ENCODE data around the gene POLD2. TPM values are rescaled to one million over a fixed set of nuclear protein-coding genes. Genes with fewer than 3 reads are reported as not detected.

The POLD2 gene
- total RNA-seq, 1 experiment from 2014 or later, result 154 TPM

DNA sequence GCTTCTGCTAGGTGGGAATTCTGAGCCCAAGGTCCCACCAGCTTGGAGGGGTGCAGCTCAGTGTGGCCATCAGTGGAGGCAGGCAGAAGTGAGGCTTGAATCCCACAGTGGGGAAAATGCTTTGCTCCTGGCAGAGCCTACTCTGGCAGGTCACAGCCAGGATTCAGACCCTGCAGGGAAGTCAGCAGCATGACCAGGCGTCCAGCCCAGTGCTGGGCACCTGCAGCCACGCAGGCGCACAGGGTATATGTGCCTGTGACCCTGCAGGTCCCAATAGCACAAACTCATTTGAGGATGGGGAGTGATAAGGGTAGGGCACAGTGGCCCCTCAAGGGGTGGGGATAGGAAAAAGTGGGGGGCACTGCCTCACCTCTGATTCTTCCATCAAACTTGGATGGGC is 27.6 kb downstream of the POLD2 start (continued):
- TF ChIP-seq, protein P1, sequence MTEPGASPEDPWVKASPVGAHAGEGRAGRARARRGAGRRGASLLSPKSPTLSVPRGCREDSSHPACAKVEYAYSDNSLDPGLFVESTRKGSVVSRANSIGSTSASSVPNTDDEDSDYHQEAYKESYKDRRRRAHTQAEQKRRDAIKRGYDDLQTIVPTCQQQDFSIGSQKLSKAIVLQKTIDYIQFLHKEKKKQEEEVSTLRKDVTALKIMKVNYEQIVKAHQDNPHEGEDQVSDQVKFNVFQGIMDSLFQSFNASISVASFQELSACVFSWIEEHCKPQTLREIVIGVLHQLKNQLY (CRISPR knock-in tag; IDR thresholded peaks at IDR 0.05), result no peak
- TF ChIP-seq KAT7 (CRISPR knock-in tag; IDR thresholded peaks at IDR 0.05; ENCODE audit: borderline replicate concordance), result no peak
- no peak for TF ChIP-seq SMAD3 (CRISPR knock-in tag; IDR thresholded peaks at IDR 0.05; ENCODE audit: borderline replicate concordance)
- TF ChIP-seq, protein P2, sequence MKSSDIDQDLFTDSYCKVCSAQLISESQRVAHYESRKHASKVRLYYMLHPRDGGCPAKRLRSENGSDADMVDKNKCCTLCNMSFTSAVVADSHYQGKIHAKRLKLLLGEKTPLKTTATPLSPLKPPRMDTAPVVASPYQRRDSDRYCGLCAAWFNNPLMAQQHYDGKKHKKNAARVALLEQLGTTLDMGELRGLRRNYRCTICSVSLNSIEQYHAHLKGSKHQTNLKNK (CRISPR knock-in tag; IDR thresholded peaks at IDR 0.05), result no peak
- TF ChIP-seq OVOL2 (CRISPR knock-in tag; IDR thresholded peaks at IDR 0.05; ENCODE audit: borderline replicate concordance), result no peak
- TF ChIP-seq, protein P3, sequence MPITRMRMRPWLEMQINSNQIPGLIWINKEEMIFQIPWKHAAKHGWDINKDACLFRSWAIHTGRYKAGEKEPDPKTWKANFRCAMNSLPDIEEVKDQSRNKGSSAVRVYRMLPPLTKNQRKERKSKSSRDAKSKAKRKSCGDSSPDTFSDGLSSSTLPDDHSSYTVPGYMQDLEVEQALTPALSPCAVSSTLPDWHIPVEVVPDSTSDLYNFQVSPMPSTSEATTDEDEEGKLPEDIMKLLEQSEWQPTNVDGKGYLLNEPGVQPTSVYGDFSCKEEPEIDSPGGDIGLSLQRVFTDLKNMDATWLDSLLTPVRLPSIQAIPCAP (CRISPR knock-in tag; IDR thresholded peaks at IDR 0.05), result no peak
- TF ChIP-seq, protein P4, sequence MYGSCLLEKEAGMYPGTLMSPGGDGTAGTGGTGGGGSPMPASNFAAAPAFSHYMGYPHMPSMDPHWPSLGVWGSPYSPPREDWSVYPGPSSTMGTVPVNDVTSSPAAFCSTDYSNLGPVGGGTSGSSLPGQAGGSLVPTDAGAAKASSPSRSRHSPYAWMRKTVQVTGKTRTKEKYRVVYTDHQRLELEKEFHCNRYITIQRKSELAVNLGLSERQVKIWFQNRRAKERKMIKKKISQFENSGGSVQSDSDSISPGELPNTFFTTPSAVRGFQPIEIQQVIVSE (CRISPR knock-in tag; IDR thresholded peaks at IDR 0.05; ENCODE audit: borderline replicate concordance), result no peak
- TF ChIP-seq, protein P5, sequence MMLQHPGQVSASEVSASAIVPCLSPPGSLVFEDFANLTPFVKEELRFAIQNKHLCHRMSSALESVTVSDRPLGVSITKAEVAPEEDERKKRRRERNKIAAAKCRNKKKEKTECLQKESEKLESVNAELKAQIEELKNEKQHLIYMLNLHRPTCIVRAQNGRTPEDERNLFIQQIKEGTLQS (CRISPR knock-in tag; conservative IDR thresholded peaks at IDR 0.05), result no peak
- TF ChIP-seq, protein P6, sequence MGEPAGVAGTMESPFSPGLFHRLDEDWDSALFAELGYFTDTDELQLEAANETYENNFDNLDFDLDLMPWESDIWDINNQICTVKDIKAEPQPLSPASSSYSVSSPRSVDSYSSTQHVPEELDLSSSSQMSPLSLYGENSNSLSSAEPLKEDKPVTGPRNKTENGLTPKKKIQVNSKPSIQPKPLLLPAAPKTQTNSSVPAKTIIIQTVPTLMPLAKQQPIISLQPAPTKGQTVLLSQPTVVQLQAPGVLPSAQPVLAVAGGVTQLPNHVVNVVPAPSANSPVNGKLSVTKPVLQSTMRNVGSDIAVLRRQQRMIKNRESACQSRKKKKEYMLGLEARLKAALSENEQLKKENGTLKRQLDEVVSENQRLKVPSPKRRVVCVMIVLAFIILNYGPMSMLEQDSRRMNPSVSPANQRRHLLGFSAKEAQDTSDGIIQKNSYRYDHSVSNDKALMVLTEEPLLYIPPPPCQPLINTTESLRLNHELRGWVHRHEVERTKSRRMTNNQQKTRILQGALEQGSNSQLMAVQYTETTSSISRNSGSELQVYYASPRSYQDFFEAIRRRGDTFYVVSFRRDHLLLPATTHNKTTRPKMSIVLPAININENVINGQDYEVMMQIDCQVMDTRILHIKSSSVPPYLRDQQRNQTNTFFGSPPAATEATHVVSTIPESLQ (CRISPR knock-in tag; IDR thresholded peaks at IDR 0.05), result no peak
- no peak for TF ChIP-seq TEAD1 (CRISPR knock-in tag; IDR thresholded peaks at IDR 0.05)
- TF ChIP-seq, protein P7, sequence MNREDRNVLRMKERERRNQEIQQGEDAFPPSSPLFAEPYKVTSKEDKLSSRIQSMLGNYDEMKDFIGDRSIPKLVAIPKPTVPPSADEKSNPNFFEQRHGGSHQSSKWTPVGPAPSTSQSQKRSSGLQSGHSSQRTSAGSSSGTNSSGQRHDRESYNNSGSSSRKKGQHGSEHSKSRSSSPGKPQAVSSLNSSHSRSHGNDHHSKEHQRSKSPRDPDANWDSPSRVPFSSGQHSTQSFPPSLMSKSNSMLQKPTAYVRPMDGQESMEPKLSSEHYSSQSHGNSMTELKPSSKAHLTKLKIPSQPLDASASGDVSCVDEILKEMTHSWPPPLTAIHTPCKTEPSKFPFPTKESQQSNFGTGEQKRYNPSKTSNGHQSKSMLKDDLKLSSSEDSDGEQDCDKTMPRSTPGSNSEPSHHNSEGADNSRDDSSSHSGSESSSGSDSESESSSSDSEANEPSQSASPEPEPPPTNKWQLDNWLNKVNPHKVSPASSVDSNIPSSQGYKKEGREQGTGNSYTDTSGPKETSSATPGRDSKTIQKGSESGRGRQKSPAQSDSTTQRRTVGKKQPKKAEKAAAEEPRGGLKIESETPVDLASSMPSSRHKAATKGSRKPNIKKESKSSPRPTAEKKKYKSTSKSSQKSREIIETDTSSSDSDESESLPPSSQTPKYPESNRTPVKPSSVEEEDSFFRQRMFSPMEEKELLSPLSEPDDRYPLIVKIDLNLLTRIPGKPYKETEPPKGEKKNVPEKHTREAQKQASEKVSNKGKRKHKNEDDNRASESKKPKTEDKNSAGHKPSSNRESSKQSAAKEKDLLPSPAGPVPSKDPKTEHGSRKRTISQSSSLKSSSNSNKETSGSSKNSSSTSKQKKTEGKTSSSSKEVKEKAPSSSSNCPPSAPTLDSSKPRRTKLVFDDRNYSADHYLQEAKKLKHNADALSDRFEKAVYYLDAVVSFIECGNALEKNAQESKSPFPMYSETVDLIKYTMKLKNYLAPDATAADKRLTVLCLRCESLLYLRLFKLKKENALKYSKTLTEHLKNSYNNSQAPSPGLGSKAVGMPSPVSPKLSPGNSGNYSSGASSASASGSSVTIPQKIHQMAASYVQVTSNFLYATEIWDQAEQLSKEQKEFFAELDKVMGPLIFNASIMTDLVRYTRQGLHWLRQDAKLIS (CRISPR knock-in tag; IDR thresholded peaks at IDR 0.05; ENCODE audit: borderline replicate concordance), result no peak

DNA sequence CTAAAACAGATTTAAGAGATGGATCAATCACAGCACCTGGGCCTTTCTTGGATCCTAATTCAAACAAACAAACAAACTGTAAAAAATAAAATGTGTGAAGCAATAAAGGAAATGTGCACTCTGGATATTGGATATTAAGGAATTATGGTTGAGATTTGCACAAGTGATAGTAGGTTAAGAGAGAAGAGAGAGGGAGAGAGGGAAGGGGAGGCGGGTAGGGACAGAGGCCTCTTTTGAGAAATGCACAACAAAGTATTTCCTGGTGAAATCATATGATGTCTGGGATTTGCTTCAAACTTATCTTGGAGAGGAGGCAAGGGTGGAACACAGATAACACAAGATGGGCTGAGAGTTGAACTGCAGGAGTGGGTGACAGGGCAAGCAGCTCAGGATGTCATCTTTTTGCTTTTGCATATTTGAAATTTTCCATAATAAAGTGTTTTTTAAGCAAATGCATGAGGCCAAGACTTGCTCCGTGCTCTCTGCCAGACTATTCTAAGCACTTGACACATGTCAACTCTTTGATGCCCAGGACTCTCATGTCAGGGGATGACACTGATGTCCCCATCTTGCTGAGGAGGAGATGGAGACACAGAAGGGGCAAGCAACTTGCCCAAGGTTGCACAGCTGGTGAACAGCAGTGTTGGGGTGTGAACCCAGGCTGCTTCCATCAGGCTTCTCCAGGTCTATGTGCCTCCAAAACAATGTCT is 28.3 kb downstream of the POLD2 start:
- no peak for DNase-seq (ENCODE audit: low spot score)
- no peaks in the 10 kb centered on the region for H3K9me3 Mint-ChIP-seq
- ChIA-PET POLR2A (no interaction called here), CTCF (no interaction called here)
- TF ChIP-seq CREB1 (CRISPR knock-in tag; IDR thresholded peaks at IDR 0.05), result no peak
- TF ChIP-seq, protein P8, sequence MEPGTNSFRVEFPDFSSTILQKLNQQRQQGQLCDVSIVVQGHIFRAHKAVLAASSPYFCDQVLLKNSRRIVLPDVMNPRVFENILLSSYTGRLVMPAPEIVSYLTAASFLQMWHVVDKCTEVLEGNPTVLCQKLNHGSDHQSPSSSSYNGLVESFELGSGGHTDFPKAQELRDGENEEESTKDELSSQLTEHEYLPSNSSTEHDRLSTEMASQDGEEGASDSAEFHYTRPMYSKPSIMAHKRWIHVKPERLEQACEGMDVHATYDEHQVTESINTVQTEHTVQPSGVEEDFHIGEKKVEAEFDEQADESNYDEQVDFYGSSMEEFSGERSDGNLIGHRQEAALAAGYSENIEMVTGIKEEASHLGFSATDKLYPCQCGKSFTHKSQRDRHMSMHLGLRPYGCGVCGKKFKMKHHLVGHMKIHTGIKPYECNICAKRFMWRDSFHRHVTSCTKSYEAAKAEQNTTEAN (CRISPR knock-in tag; IDR thresholded peaks at IDR 0.05), result no peak
- TF ChIP-seq, protein P6 (CRISPR knock-in tag; IDR thresholded peaks at IDR 0.05), result no peak
- TF ChIP-seq, protein P9, sequence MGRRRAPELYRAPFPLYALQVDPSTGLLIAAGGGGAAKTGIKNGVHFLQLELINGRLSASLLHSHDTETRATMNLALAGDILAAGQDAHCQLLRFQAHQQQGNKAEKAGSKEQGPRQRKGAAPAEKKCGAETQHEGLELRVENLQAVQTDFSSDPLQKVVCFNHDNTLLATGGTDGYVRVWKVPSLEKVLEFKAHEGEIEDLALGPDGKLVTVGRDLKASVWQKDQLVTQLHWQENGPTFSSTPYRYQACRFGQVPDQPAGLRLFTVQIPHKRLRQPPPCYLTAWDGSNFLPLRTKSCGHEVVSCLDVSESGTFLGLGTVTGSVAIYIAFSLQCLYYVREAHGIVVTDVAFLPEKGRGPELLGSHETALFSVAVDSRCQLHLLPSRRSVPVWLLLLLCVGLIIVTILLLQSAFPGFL (CRISPR knock-in tag; IDR thresholded peaks at IDR 0.05; ENCODE audit: borderline replicate concordance), result no peak
- TF ChIP-seq, protein P2 (CRISPR knock-in tag; IDR thresholded peaks at IDR 0.05), result no peak
- peaks cover 9% of the 10 kb centered on the region for H3K27me3 Mint-ChIP-seq (ENCODE audit: low read depth)
- H3K27ac Mint-ChIP-seq, result no peak overlapping the region
- H3K4me3 Mint-ChIP-seq, result no peak overlapping the region
- no peaks in the 10 kb centered on the region for H3K36me3 Mint-ChIP-seq
- 0 out of 2 replicates have a peak, but pooled peaks cover 3% of the 10 kb centered on the region for H3K4me1 Mint-ChIP-seq
- no peak for ATAC-seq

Measured in WTC11 (cell line).